Measurements from ENCODE around the gene C9orf57.
"Not testable (repeated sequence)": the region's sequence is repeated elsewhere in the genome, so short reads cannot be mapped to it uniquely, and the experiment has no call there.

The C9orf57 gene

GRCh38 chr9:72060513-72060912 lies at the start of gene C9orf57:
C9orf57 (minus strand) TSS chr9:72060613; CDS start chr9:72059331, 1,282 bp downstream.
- in situ Hi-C loops (cut with MboI; ENCODE audit: low sequenced_read_pairs), result no loop called here

GRCh38 chr9:72102520-72102919 lies 42.1 kb upstream of the C9orf57 start:
- in situ Hi-C loops (cut with MboI; ENCODE audit: low sequenced_read_pairs), result no loop called here

- in situ Hi-C loops (cut with MboI; ENCODE audit: low sequenced_read_pairs), result not testable (repeated sequence)
These were observed 35.1 kb upstream of the C9orf57 start for GRCh38 chr9:72095520-72095919.

GRCh38 chr9:72092820-72093219 lies 32.4 kb upstream of the C9orf57 start:
- in situ Hi-C loops (cut with MboI; ENCODE audit: low sequenced_read_pairs), result no loop called here

GRCh38 chr9:72089451-72090130 lies 29.2 kb upstream of the C9orf57 start:
- in situ Hi-C loops (cut with MboI; ENCODE audit: low sequenced_read_pairs), result no loop called here

- in situ Hi-C loops (cut with MboI; ENCODE audit: low sequenced_read_pairs), result no loop called here
These were observed 22.1 kb upstream of the C9orf57 start for GRCh38 chr9:72082536-72082935.

GRCh38 chr9:72074666-72075065 lies 14.3 kb upstream of the C9orf57 start:
- in situ Hi-C loops (cut with MboI; ENCODE audit: low sequenced_read_pairs), result not testable (repeated sequence)

- in situ Hi-C loops (cut with MboI; ENCODE audit: low sequenced_read_pairs), result no loop called here
These were observed 4.7 kb upstream of the C9orf57 start for GRCh38 chr9:72065076-72065475.

- in situ Hi-C loops (cut with MboI; ENCODE audit: low sequenced_read_pairs), result no loop called here
These were observed 8.3 kb downstream of the C9orf57 start for GRCh38 chr9:72052122-72052521.

GRCh38 chr9:72048850-72049249 lies 11.6 kb downstream of the C9orf57 start:
- in situ Hi-C loops (cut with MboI; ENCODE audit: low sequenced_read_pairs), result loop anchor here (10.0 to 25.0 kb wide), 3 partner anchors 226 to 763 kb away; no protein-coding TSS in a partner anchor

- in situ Hi-C loops (cut with MboI; ENCODE audit: low sequenced_read_pairs), result loop anchor here (10.0 to 25.0 kb wide), 3 partner anchors 228 to 765 kb away; no protein-coding TSS in a partner anchor
These were observed 13.6 kb downstream of the C9orf57 start for GRCh38 chr9:72046630-72047456.

GRCh38 chr9:72044095-72044494 lies 16.3 kb downstream of the C9orf57 start:
- in situ Hi-C loops (cut with MboI; ENCODE audit: low sequenced_read_pairs), result loop anchor here (10.0 to 25.0 kb wide), 3 partner anchors 231 to 768 kb away; no protein-coding TSS in a partner anchor

GRCh38 chr9:72043576-72043975 lies 16.8 kb downstream of the C9orf57 start:
- in situ Hi-C loops (cut with MboI; ENCODE audit: low sequenced_read_pairs), result loop anchor here (10.0 to 25.0 kb wide), 3 partner anchors 231 to 769 kb away; no protein-coding TSS in a partner anchor

- in situ Hi-C loops (cut with MboI; ENCODE audit: low sequenced_read_pairs), result loop anchor here (10.0 to 25.0 kb wide), 3 partner anchors 231 to 769 kb away; no protein-coding TSS in a partner anchor
These were observed 17.5 kb downstream of the C9orf57 start for GRCh38 chr9:72042928-72043327.

GRCh38 chr9:72041775-72042194 lies 18.6 kb downstream of the C9orf57 start:
- in situ Hi-C loops (cut with MboI; ENCODE audit: low sequenced_read_pairs), result loop anchor here (10.0 to 25.0 kb wide), 3 partner anchors 229 to 771 kb away; no protein-coding TSS in a partner anchor

- in situ Hi-C loops (cut with MboI; ENCODE audit: low sequenced_read_pairs), result loop anchor here (10.0 to 25.0 kb wide), 3 partner anchors 229 to 771 kb away; no protein-coding TSS in a partner anchor
These were observed 19.0 kb downstream of the C9orf57 start for GRCh38 chr9:72041369-72041768.

GRCh38 chr9:72039532-72039931 lies 20.9 kb downstream of the C9orf57 start:
- in situ Hi-C loops (cut with MboI; ENCODE audit: low sequenced_read_pairs), result loop anchor here (25.0 kb wide), 2 partner anchors 227 to 773 kb away; no protein-coding TSS in a partner anchor

GRCh38 chr9:72038890-72039410 lies 21.5 kb downstream of the C9orf57 start:
- in situ Hi-C loops (cut with MboI; ENCODE audit: low sequenced_read_pairs), result loop anchor here (25.0 kb wide), 2 partner anchors 227 to 773 kb away; no protein-coding TSS in a partner anchor

GRCh38 chr9:72038408-72038807 lies 22.0 kb downstream of the C9orf57 start:
- in situ Hi-C loops (cut with MboI; ENCODE audit: low sequenced_read_pairs), result loop anchor here (25.0 kb wide), 2 partner anchors 226 to 774 kb away; no protein-coding TSS in a partner anchor

GRCh38 chr9:72037571-72037970 lies 22.8 kb downstream of the C9orf57 start:
- in situ Hi-C loops (cut with MboI; ENCODE audit: low sequenced_read_pairs), result loop anchor here (25.0 kb wide), 2 partner anchors 225 to 775 kb away; no protein-coding TSS in a partner anchor

GRCh38 chr9:72030767-72031166 lies 29.6 kb downstream of the C9orf57 start:
- in situ Hi-C loops (cut with MboI; ENCODE audit: low sequenced_read_pairs), result loop anchor here (25.0 kb wide), 2 partner anchors 218 to 782 kb away; no protein-coding TSS in a partner anchor
